Measurements from ENCODE around the gene SCTR. TPM values are rescaled to one million over a fixed set of nuclear protein-coding genes. Genes with fewer than 3 reads are reported as not detected.

SCTR gene
- total and polyA plus RNA-seq, 4 donors: 0.10 to 1.8 (median 0.93) TPM

DNA sequence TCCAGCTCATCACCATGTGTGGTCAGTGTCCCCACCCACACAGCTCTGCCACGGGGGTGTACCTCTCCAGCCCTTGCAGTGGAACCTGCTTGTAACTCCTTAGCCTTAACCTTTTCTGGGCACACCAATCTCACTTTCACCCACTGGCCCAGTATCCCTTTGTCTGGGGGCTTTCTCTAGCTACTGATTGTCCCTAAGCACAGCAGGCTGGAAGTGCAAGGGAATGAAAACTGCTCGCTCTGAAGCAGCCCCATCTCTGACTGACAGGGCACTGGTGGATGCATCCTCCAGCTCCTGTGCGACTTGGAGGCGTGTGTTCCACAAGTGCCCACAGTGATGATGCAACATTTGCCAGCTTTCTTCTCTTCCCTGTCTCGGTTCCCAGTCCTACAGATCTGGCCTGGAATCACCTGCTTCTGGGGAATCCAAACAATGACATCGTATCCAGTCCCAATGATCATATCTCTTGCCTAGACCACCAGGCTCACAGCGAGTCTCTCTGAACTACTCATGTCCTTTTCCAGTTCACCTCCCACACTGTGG lies 33.6 kb downstream of the SCTR start:
- Histone ChIP-seq H3K9me3 (ENCODE audit: control insufficient read depth, insufficient read depth, low read length) (no peaks in the 10 kb centered on the region), H3K36me3 (ENCODE audit: control insufficient read depth, insufficient read depth, low read length) (no peaks in the 10 kb centered on the region), H3K27me3 (ENCODE audit: control insufficient read depth, insufficient read depth, low read length) (no peaks in the 10 kb centered on the region), H3K27ac (ENCODE audit: low read depth, low read length) (no peak overlapping the region), H3K4me1 (ENCODE audit: control insufficient read depth, insufficient read depth, low read length) (no peaks in the 10 kb centered on the region), H3K4me3 (ENCODE audit: low read depth, low read length) (no peak overlapping the region)
- DNase-seq (ENCODE audit: low read depth in 4 of 6, low spot score in 6 of 6): no peak
- WGBS (ENCODE audit: insufficient coverage): 83% methylated on average over 7 of the region's 7 CpGs

DNA sequence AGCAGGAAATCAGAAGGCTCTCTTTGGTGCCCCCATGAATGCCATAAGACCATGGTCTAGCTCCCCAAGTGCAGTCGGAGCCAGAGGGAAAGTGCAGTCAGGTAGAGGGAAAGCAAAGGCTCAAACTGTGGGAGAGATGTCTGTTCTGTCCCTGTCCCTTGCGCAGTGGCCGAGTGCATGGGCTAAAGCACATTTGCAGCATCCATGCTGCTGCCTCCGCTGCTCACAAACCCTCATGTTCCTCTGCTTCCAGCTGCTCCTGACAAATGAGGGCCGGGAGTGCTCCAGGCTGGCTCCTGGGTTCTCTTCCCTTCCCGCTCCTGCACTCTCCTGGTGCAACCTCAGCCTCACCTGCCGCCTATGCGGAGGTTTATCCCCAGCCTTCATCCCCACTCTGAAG lies 34.2 kb downstream of the SCTR start:
- no peaks in the 10 kb centered on the region for H3K36me3 ChIP-seq (ENCODE audit: control insufficient read depth, insufficient read depth, low read length)
- no peak for DNase-seq (ENCODE audit: low read depth in 4 of 6, low spot score in 6 of 6)
- no peaks in the 10 kb centered on the region for H3K9me3 ChIP-seq (ENCODE audit: control insufficient read depth, insufficient read depth, low read length)
- H3K27me3 ChIP-seq (ENCODE audit: control insufficient read depth, insufficient read depth, low read length): no peaks in the 10 kb centered on the region
- H3K27ac ChIP-seq (ENCODE audit: low read depth, low read length): no peak overlapping the region
- no peak overlapping the region for H3K4me3 ChIP-seq (ENCODE audit: low read depth, low read length)
- WGBS (ENCODE audit: insufficient coverage): 90% methylated on average over 8 of the region's 8 CpGs
- no peaks in the 10 kb centered on the region for H3K4me1 ChIP-seq (ENCODE audit: control insufficient read depth, insufficient read depth, low read length)

DNA sequence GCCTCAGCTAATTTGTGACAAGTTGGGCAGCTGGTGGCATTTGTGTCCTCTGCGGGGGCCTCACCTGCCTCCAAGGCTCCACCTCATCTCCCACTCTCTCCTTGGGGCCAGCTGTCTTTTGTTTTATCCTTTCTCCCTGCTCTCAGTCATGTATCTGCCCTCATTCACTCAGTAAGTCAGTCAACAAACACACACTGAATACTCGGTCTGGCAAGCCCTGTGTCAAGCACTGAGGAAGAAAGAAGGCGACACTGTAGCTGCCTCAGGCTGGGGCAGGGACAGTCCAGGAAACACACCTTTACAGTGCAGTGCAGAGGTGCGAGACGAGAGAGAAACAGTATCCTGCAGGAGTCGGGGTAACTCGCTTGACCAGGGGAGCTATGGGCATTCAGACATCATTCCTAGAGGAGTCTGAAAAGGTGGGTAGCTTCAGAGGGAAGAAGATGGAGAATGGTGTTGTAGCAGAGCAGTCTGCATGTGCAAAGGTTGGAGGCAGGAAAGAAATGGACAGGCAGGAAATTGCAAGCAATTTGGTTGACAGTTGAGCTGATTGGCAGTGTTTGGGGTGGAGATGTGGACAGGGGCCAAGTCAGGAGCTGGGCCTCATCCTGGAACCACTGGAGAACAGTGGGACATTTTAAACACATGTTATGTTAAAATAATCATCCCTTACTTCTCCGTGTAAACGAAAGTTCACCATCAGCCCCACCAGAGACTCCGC lies 34.9 kb downstream of the SCTR start:
- Histone ChIP-seq H3K9me3 (ENCODE audit: control insufficient read depth, insufficient read depth, low read length) (no peaks in the 10 kb centered on the region), H3K27me3 (ENCODE audit: control insufficient read depth, insufficient read depth, low read length) (no peaks in the 10 kb centered on the region), H3K4me1 (ENCODE audit: control insufficient read depth, insufficient read depth, low read length) (no peaks in the 10 kb centered on the region), H3K27ac (ENCODE audit: low read depth, low read length) (no peak overlapping the region), H3K4me3 (ENCODE audit: low read depth, low read length) (no peak overlapping the region), H3K36me3 (ENCODE audit: control insufficient read depth, insufficient read depth, low read length) (no peaks in the 10 kb centered on the region)
- DNase-seq (ENCODE audit: low read depth in 4 of 6, low spot score in 6 of 6): no peak
- WGBS (ENCODE audit: insufficient coverage): 87% methylated on average over 9 of the region's 10 CpGs

DNA sequence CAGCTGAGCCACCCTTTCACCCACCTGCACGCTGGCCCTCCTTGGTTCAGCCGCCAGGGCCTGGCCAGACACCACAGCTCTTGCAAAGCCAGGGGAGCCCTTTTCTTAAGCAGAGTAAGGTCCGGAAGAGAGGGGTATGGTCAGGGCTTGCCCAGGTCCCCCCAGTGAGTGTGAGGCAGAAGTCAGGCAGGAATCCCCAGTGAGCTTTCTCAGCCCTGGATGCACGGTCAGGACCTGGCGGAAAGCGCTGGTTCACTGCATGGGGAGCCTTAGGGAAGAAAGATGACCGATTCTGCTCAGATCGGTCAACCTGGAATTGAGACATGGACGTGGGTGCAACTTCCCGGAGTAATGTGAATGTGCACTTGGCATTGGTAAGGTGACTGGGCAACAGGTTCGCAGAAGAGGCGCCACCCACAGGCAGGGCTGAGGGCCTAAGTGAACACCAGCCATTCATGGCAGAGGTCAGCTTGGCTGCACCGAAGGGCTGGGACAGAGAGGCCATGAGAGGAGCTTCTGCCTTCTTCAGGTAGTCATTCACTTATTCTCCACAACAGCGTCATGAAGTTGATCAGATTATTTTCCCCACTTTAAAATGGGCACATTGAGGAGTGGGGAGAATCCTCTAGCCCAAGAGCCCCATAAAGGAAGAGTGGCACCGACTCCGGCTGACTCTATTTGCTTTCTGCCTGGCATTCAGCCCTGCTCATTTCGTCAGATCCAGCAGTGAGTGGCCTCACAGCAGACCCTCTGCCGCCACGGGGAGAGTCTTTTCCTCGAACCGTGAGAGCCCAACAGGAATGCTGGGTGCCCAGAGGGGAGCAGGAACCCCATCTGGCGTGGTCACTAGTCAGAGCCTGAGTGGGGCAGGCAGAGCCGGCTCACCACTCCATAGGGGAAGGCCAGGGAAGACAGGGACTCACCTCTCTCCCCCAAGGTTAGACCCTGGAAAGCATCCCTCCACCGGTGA lies 35.8 kb downstream of the SCTR start:
- Histone ChIP-seq H3K4me1 (ENCODE audit: control insufficient read depth, insufficient read depth, low read length) (no peaks in the 10 kb centered on the region), H3K27ac (ENCODE audit: low read depth, low read length) (no peak overlapping the region), H3K27me3 (ENCODE audit: control insufficient read depth, insufficient read depth, low read length) (no peaks in the 10 kb centered on the region), H3K36me3 (ENCODE audit: control insufficient read depth, insufficient read depth, low read length) (no peaks in the 10 kb centered on the region), H3K9me3 (ENCODE audit: control insufficient read depth, insufficient read depth, low read length) (no peaks in the 10 kb centered on the region), H3K4me3 (ENCODE audit: low read depth, low read length) (no peak overlapping the region)
- WGBS (ENCODE audit: insufficient coverage): 89% methylated on average over 21 of the region's 24 CpGs
- no peak for DNase-seq (ENCODE audit: low read depth in 4 of 6, low spot score in 6 of 6)

DNA sequence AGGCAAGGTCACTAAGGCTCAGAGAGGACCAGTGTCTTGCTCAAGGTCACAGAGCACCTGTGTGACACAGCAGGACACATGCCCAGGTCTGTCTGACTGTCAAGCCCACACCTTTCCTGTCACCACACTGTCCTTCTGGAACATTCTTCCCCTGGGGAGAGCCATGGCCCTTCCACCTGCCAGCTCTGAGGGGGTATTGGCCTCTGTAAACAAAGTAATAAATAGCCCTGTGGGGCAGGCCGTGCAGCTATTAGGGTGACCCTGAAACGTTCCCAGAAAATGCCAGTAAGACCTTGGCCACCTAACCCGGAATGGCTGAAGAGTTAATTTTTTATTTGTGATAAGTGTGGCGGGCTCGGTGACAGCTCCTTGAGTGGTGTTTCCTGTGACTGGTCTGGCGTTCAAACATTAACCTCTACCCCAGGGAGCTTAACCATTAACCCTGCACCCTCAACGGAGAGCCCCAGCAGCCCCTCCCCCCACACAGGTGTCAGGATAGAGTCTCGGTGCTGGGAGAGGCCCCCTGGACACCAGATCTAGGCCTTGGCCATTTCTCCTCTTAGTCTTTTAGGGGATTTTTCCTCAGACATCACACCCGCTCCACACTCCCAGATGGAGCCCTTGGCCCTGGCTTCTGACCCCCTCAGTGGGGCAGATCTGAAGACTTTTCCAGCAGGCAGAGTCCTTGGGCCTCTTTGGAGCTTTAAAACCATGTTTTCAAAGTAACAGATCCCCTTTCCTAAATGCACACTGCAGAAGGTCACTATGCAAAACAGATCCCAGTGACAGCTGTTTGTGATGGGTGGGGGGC lies 36.6 kb downstream of the SCTR start:
- H3K9me3 ChIP-seq (ENCODE audit: control insufficient read depth, insufficient read depth, low read length): no peaks in the 10 kb centered on the region
- no peak overlapping the region for H3K27ac ChIP-seq (ENCODE audit: low read depth, low read length)
- H3K36me3 ChIP-seq (ENCODE audit: control insufficient read depth, insufficient read depth, low read length): no peaks in the 10 kb centered on the region
- WGBS (ENCODE audit: insufficient coverage): 45% methylated on average over 7 of the region's 9 CpGs
- peaks cover 6% of the 10 kb centered on the region for H3K4me1 ChIP-seq (ENCODE audit: control insufficient read depth, insufficient read depth, low read length)
- no peak overlapping the region for H3K4me3 ChIP-seq (ENCODE audit: low read depth, low read length)
- H3K27me3 ChIP-seq (ENCODE audit: control insufficient read depth, insufficient read depth, low read length): no peaks in the 10 kb centered on the region
- no peak for DNase-seq (ENCODE audit: low read depth in 4 of 6, low spot score in 6 of 6)

DNA sequence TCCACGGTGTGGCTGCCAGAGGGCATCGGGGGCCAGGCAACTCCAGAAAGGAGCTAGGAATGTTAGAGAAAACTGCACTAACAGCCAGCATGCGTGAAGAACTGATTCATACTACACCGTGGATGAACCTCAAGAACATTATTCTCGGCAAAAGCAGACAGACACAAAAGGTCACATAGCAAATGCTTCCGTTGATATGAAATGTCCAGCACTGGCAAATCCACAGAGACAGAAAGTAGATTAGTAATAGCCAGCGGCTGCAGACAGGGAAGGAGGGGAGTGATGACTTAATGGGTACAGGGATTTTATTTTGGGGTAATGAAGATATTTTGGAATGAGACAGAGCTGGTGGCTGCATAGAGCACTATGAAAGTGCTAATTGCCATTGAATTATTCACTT lies 37.4 kb downstream of the SCTR start:
- no peak overlapping the region for H3K4me3 ChIP-seq (ENCODE audit: low read depth, low read length)
- peak in 1 of 6 donors; percentile 11 for DNase-seq (ENCODE audit: low read depth in 4 of 6, low spot score in 6 of 6)
- H3K27ac ChIP-seq (ENCODE audit: low read depth, low read length): no peak overlapping the region
- WGBS (ENCODE audit: insufficient coverage): 75% methylated on average over 6 of the region's 7 CpGs
- no peaks in the 10 kb centered on the region for H3K27me3 ChIP-seq (ENCODE audit: control insufficient read depth, insufficient read depth, low read length)
- no peaks in the 10 kb centered on the region for H3K36me3 ChIP-seq (ENCODE audit: control insufficient read depth, insufficient read depth, low read length)
- H3K9me3 ChIP-seq (ENCODE audit: control insufficient read depth, insufficient read depth, low read length): no peaks in the 10 kb centered on the region
- H3K4me1 ChIP-seq (ENCODE audit: control insufficient read depth, insufficient read depth, low read length): peaks cover 8% of the 10 kb centered on the region

DNA sequence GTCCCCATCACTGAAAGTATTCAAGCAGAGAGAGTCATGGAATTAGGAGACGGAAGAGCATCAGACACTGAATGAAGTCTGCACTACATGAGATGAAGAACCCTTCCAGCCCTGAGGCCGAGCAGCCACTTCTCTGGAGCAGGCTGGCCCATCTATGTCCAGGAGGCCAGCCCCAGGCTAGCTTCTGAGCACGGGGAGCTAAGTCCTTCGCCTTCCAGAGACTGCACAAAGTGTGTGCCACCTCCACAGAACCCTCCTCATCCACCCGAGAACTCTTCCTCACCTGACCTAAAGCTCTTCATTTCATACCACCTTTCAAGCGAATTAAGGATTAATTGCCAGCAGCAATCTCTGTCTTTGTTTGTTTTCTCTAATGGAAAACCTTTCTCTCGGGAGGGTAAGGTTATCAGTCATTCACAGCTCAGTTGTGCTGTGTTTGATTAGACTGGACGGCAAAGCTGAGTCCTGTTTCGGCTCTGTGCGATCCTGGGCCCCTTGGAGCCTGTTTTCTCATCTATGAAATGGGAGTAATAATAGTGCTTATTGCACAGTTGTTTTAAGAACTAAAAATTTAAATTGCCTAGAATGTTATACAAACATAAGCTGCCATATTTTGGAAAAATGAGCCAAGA lies 38.0 kb downstream of the SCTR start:
- H3K27ac ChIP-seq (ENCODE audit: low read depth, low read length): no peak overlapping the region
- no peak for DNase-seq (ENCODE audit: low read depth in 4 of 6, low spot score in 6 of 6)
- no peak overlapping the region for H3K4me3 ChIP-seq (ENCODE audit: low read depth, low read length)
- no peaks in the 10 kb centered on the region for H3K36me3 ChIP-seq (ENCODE audit: control insufficient read depth, insufficient read depth, low read length)
- H3K4me1 ChIP-seq (ENCODE audit: control insufficient read depth, insufficient read depth, low read length): peaks cover 8% of the 10 kb centered on the region
- WGBS (ENCODE audit: insufficient coverage): 85% methylated on average over 5 of the region's 10 CpGs
- H3K27me3 ChIP-seq (ENCODE audit: control insufficient read depth, insufficient read depth, low read length): no peaks in the 10 kb centered on the region
- H3K9me3 ChIP-seq (ENCODE audit: control insufficient read depth, insufficient read depth, low read length): no peaks in the 10 kb centered on the region

DNA sequence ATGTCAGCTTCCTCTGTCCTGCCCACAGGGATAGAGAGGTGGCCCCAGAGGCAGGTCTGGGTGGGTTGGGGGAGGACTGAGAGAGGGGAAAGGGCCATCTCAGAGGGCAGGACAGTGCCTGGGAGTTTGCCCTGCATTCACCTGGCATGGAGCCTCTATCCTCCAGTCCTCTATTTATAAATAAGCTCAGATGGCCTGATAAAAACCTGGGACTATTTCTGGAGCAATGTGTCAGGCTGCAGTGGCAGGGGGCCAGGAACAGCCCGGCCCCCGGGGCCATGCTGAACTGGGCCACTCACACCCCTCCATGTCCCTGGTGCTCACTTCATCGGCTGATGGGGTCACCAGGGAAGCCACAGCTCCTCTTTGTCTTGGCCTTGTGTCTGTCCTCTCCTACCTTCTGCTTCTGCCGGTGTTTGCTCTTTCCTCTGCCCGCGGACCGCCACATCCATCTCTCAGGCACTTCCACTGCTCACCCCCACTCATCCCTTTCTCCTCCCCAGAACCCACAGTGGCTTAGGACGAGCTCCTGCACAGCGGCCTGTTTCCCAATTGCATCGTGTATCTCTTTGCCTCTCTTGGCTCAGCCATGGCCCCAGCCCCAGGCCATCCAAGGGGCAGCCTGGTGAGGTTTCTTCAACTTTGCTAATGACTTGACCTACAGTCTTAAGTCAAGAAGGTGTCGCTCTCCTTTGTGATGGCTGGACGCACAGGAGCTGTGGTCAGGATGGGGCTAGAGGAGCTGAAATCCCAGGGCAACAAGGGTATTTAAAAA lies 38.8 kb downstream of the SCTR start:
- H3K4me3 ChIP-seq (ENCODE audit: low read depth, low read length): no peak overlapping the region
- no peaks in the 10 kb centered on the region for H3K9me3 ChIP-seq (ENCODE audit: control insufficient read depth, insufficient read depth, low read length)
- DNase-seq (ENCODE audit: low read depth in 4 of 6, low spot score in 6 of 6): no peak
- WGBS (ENCODE audit: insufficient coverage): 83% methylated on average over 12 of the region's 12 CpGs
- no peaks in the 10 kb centered on the region for H3K27me3 ChIP-seq (ENCODE audit: control insufficient read depth, insufficient read depth, low read length)
- no peaks in the 10 kb centered on the region for H3K36me3 ChIP-seq (ENCODE audit: control insufficient read depth, insufficient read depth, low read length)
- peaks cover 8% of the 10 kb centered on the region for H3K4me1 ChIP-seq (ENCODE audit: control insufficient read depth, insufficient read depth, low read length)
- H3K27ac ChIP-seq (ENCODE audit: low read depth, low read length): no peak overlapping the region

Measured in spinal cord (tissue), 10 donors.